HG02610 (cell line): ENCODE measurements around the gene BORCS5.

ENCODE experiments used
- ATAC-seq: cut with Tn5 transposase; IDR thresholded peaks from one replicate; pipeline ENCODE4 v1.9.1; 2021; ENCODE audit warnings: mild to moderate bottlenecking, moderate library complexity; ENCODE audit not compliant: unreplicated experiment

The BORCS5 gene

DNA sequence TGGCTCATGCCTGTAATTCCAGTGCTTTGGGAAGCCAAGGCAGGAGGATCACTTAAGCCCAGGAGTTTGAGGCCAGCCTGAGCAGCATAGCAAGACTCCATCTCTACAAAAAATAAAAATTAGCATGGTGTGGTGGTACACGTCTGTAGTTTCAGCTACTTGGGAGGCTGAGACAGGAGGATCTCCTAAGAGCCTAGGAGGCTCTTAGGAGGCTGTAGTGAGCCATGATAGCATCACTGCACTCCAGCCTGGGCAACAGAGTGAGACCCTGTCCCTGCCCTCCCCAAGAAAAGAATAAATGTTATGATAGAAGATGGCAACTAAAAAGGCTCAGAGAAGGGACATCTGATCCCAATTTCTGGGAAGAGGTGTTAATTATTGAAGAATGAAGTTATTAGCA lies 3.6 kb upstream of the BORCS5 start:
- no peak for ATAC-seq

DNA sequence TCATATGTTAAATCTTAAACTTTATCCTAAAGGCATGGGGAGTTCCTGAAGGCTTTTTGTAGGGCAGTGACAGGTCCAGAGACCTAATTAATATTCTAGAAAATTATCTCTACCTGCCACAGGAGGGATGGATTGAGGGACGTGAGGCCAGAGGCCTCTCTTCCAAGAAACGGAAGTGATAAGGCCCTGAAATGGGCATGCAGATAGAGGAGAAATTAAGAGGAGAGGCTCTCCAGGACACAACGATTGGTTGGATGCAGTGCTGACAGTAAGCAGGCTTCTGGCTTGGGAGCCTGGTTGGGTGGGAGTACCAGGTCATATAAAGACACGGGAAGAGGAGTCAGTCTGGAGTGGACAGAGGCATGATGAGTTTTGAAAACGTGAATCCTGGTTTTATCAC lies 3.1 kb upstream of the BORCS5 start:
- ATAC-seq = no peak

DNA sequence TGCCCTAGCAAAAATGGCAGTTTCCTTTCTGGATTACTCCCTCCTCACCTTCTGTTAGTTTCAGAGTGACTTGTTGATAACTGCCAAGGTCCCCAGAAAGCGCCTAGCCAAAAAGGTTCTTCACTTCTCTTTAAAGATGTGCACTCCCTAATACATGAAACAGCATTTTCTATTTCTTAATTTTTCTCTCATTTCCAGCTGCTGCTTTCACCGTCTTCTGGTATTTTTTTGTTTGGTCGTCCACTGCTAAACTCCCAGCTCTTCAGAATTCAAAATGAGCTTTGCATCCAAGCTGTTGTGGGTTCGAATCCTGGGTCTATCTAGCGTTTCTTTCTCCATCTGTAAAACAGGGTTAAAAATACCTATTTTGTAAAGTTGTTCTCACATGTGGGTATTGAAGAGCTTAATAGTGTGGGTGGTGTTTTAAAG lies 397 bp upstream of the BORCS5 start:
- no peak for ATAC-seq

DNA sequence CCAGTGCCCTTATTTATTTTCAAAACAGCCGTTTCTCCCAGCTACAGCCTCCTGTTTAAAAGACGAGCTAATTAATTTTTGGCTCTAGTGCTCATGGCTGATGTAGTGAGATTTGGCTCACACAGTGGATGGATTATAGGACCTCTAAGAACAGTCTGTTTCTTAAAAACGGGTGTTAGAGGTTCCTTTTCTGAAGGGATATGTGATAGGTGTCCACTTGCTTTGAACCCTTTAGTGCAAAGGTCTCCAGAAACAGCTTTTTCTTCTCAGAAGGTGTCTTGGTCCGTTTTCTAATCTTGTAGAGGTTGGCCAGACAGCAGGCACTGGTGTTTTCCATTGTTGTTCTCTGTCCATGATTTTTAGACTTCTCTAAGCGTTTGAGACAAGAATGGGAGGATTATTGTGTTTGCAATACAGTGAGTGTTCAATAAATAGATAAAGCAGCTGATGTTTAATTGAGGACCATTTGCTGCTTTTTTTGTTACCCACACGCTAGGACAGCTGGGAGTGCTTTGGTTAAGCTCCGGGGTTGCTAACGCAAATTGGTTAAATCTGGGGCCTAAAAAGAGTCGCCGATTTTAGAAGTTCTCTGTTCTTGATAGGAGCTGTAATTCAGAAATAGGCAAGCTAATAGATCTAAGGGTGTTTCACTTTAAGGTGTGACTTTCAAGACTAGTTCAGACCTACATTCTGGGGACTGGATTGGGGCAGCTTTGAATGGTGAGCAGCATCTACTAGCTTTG lies 1.0 kb downstream of the BORCS5 start:
- ATAC-seq = no peak

DNA sequence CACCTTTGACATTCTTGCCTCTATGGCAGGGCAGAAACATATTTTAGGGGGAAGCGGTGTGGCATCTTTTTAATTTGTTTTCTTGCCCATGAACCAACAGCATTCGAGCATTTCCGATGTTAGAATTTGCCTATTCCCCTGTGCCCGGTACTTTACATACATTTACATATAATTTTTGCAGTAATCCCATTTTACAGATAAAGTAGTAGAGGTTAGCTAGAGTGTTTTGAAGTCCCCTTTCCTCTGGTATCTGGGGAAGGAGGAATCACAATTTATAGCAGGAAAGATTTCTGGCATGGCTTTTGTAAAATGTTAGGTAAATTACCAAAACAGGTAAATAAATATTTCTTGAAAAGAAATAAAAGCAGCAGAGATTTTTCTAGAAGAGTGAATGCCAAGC lies 1.6 kb downstream of the BORCS5 start:
- ATAC-seq = no peak

DNA sequence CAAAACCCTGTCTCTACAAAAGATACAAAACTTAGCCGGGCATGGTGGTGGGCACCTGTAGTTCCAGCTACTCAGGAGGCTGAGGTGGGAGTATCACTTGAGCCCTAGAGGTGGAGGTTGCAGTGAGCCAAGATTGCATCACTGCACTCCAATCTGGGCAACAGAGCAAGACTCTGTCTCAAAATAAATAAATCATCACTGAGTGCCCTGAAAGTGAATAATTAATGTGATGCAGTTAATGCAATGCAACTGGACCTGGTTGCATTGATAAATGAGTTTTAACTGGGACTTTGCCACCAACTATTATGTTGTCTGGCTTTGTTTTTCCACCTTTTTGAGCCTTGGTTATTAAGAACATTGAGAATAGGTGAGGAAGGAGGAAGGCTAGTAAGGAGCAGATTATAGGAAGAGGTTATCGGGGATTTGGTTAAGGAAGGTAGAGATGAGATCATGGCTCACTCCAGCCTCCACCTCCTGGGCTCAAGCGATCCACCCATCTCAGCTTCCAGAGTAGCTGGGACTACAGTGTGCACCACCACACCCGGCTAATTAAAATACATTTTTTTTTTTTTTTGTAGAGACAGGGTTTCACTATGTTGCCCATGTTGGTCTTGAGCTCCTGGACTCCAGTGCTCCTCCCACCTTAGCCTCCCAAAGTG lies 8.0 kb downstream of the BORCS5 start:
- no peak for ATAC-seq

DNA sequence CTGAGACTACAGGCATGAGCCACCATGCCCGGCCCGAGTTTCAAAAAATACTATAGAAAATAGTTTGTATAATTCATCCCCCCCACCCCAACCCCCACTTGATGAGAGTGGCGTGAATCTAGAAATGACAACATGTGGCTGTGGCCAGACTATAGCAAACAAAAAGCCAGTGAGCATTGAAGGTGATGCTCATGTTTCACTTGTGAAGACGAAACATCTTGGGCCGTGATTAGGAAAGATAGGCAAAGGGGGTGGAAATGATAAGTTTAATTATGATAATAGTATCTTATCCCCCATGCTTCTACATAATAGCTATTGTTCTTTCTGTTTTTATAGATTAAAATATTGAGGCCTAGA lies 8.5 kb downstream of the BORCS5 start:
- ATAC-seq = no peak

DNA sequence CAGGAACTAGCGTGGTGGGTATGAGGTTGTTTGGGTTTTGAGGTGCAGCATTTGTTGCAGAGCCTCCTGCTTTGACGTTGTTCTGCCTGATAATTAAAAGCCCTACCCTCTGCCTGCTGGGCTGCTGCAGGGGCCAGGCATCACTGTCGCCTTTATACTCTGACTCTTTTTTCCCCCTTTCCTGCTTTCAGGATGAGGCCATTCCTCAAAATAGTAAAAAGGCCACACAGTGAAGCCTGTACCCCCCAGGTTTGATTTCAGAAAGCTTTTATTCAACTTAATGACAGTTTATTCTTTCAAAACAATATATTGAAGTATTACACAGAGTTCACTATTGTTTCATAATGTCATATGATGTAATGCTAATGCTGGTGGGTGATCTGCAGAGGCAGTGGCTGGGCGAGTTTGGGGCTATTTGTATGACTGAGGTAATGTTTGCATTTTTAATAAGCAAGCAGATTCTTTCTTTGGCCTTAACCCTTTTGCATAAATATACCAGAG lies 9.1 kb downstream of the BORCS5 start:
- no peak for ATAC-seq

DNA sequence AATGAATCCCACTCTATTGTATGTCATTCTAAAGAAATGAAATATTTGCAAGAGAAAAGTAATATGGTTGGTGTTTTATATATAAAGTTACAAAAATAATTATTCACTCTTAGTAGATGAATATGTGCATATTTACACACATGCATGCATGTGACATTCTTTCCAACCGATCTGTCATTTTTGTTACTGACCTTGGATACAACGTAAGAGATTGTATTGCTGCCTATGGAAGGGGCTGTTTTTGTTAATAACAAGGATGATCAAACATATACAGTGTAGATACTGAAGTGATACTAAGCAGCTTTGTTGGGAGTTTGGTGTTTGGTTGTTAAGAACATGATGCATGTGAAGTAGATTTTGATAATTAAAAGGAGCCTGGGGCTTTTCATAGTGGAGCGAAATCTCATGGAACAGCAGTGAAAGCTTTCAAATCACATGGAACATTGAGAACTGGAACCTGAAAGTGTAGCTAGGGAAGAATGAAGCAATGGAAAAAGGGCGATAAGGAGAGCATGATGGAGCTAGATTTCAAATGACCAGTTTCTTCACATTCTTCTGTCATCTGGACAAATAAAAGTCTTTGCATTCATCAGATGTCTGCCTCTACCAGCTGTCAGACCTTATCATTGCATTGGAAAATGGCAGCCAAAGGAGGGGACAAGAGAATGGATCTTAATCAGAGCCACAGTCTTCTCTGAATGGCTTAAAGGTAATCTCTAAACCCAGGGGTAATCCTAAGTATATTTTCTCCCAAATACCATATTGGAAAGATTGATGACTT lies 10.0 kb downstream of the BORCS5 start:
- ATAC-seq = no peak

DNA sequence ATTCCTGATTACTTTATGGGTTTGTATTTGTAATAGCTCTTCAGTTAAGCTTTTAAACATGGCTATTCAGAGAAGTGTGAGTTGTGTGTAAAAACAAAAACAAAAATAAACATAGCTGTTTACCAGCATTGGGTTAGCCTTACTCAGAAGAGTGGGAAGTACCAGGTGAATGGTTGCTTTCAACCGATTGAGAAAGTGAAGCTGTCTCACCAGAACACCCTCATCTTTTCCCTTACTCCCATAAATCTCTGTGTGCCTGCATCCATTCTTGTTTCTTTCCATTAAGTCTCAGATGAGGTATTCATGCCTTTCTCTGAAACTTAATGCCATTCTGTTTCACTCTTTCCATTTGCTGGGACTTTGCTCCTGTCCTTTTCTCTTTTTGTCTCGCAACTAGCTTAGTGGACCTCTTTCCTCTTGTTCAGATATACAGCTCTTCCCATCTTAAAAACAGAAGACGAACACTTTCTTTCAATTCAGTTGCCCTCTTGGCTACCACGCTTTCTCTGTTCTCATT lies 10.7 kb downstream of the BORCS5 start:
- no peak for ATAC-seq

DNA sequence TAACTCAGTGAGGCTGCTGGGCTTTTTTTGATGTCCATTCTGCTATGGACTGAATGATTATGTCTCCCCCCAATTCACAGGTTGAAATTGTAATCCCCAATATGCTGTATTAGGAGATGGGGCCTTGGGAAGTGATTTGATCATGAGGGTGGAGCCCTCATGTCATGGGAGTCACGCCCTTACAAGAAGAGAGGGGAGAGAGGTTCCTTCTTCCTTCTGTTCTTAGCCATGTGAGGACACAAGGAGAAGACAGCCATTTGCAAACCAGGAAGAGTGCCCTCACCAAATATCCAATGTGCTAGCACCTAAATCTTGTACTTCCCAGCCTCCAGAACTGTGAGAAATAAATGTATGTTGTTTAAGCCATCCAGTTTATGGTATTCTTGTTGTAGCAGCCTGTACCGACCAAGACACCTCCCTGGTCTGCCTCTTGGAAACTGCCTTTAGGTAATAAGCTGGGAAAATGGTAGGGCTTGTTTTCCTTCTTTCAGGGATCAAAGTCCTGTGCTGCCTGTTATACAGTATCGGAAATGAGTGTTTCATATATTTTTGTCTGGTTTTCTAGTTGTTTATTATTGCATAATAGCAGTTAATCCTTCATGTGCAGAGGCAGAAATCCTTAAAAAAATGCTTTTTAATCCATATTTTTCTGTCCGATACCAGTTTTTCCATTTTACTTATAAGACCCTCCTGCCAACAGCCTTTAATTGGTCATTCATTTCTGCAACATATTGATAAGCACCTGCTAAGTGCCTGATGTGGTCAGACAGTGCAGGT lies 16.3 kb downstream of the BORCS5 start:
- ATAC-seq = no peak

DNA sequence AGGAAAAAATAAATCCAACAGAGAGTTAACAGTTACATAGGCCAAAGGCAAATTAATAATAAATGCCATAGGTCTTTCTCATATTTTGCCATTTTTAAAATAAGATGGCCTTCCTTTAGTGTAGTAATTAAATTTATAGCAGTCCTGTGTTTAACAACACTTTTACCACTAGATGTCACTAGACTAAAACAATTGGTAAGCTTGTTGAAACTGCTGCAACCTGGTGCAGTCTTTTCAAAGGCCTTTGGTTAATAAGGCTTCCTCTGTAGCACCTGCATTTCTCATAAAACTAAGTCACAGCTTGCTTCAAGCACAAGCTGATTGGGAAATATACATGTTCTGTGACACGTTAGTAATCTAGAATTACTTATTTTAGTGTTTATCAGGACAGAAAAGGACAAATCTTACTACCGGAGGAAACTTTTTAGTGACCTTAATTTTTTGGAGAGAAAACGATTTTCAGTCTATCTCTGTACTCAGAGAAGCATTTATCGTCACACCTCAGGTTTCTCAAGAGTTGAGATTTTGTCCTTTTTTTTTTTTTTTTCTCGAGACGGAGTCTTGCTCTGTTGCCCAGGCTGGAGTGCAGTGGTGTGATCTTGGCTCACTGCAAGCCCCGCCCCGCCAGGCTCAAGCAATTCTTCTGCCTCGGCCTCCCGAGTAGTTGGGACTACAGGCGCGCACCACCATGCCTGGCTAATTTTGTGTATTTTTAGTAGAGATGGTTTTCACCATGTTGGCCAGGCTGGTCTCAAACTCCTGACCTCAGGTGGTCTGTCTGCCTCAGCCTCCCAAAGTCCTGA lies 20.0 kb downstream of the BORCS5 start:
- ATAC-seq = no peak

DNA sequence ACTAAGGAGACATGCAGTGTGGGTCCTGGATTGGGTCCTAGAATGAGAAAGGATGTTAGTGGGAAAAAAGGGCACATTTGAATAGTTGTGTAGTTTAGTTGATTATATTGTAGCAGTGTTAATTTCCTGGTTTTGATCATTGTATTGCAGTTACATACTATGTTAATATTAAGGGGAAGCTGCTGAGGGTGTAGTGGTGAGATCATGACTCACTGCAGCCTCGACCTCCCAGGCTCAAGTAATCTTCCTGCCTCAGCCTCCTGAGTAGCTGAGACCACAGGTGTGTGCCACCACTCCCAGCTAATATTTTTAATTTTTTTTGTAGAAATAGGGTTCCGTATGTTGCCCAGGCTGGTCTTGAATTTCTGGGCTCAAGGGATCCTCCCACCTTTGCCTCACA lies 21.7 kb downstream of the BORCS5 start:
- ATAC-seq = no peak

DNA sequence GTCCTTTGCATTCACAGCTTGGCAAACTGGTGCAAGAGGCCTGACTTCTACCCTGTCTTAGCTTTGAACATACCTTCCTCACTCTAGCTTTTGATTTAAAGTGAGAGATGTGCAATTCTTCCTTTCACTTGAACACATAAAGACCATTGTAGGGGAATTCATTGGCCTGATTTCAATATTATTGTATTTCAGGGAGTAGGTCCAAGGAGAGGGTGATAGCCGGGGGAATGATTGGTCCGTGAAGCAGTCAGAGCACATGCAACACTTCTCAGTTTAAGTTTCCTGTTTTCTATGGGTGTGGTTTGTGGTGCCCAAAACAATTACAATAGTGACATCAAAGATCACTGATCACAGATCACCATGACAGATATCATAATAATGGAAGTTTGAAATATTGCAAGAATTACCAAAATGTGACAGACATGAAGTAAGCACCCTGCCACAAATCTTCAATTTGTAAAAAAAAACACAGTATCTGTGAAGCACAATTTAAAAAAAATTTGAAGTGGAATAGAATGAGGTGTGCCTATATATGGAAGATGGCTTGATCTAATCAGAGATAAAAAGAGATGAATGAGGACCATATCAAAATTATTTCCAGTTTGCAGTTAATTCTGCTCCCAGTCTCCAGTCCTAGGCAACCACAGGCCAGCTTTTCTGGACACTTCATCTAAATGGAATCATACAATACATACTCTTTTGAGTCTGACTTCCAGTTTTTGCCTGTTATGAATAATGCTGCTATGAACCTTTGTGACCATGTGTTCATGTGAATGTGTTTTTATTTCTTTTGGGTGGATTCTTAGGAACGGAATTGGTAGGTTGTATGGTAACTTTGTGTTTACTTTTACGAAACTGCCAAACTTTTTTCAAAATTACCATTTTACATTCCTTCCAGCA lies 23.2 kb downstream of the BORCS5 start:
- peak; percentile 75 for ATAC-seq

DNA sequence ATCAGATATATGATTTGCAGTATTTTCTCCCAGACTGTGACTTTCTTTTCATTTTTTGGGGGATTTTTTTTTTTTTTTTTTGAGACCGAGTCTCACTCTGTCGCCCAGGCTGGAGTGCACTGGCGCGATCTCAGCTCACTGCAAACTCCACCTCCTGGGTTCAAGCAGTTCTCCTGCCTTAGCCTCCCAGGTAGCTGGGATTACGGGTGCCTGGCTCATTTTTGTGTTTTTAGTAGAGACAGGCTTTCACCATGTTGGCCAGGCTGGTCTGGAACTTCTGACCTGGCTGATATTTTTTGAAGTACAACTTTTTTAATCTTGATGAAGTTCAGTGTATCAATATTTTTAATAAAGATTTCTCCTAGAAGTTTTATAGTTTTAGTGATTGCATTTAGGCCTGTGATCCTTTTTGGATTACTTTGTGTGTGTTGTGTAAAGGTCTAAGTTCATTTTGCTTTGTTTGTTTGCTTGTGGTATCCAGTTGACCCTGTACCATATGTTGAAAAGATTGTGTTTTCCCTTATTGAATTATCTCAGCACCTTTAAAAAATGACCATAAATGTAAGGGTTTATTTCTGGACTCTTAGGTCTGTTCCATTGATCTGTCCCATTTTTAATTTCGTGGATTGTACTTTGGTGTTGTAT lies 24.2 kb downstream of the BORCS5 start:
- no peak for ATAC-seq

DNA sequence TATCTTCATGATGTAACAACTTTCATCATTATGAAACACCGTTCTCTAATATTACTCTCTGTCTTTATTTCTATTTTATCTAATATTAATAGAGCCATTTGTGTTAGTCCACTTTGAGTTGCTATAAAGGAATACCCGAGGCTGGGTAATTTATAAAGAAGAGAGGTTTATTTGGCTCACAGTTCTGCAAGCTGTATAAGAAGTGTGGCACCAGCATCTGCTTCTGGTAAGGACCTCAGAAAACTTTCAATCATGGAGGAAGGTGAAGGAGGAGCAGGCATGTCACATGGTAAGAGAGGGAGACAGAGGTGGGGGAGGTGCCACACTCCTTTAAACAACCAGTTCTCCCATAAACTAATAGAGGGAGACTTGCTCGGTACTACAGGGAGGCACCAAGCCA lies 25.1 kb downstream of the BORCS5 start:
- no peak for ATAC-seq

DNA sequence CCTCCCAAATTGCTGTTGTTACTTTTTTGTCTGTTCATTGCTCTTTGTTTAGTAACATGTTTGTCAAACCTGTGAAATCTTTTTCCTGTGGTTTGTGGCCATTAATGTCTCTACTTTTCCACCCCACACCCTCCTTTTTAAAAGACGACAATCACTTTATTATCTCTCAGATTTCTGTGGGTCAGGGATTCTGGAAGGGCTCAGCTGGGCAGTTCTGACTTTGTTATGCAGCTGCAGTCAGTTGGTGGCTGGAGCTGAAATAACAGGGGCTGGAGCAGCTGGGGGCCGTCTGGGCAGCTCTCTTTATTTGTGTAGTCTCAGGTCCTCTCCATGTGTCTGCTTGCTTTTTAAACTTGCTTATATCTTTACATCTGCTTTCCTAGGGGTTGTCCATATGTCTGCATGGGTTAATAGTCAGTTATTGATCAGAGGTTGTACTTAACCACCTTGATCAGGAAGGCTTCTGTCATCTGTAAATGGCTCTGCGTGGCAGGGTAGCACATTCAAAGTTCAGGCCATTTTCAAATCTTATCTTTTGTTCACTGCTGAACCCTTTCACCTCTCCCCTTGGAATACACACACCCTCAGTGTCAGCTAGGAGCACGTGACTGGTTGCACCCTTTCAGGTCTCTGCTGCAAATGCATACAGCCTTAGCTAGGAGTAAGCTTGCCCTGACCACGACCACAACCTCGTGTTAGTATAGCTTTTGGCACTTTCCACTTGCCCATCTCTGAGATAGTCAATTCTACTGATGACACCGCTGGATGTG lies 27.9 kb downstream of the BORCS5 start:
- ATAC-seq = peak; percentile 60

DNA sequence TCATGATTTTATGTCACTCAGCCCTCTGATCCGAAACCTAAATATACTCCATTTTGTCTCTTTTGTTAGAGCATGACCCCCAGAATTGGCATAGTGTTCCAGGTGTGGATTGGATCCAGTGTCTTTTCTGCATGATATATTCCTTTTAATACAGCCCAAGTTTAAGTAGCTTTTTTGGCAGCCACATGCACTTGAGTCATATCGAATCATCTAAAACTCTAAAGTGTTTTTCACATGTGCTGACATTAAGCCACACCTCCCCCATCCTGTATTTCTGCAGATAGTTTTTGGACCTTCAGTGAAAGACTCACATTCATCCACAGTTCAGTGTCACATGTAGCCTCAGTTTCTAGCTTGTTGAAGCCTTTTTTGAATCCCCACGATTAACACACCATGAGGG lies 30.6 kb downstream of the BORCS5 start:
- no peak for ATAC-seq
